HL-60/S4 (cell line): Measurements from ENCODE around the gene EGFL6.

Experiments
- in situ Hi-C: fragments of 300-500 bp; cut with MboI; formaldehyde crosslinking; loops from 2 replicates; pipeline ENCODE4 v1.14.3; 2022; ENCODE audit warnings: low sequenced_read_pairs

EGFL6 gene

GRCh38 chrX:13590207-13590606 is 20.8 kb downstream of the EGFL6 start:
- in situ Hi-C loops = no loop called here

- in situ Hi-C loops = no loop called here
Measured at GRCh38 chrX:13590914-13591313, 21.5 kb downstream of the EGFL6 start.

- in situ Hi-C loops = no loop called here
Measured at GRCh38 chrX:13597874-13598273, 28.5 kb downstream of the EGFL6 start.

GRCh38 chrX:13598877-13599276 is 29.5 kb downstream of the EGFL6 start:
- in situ Hi-C loops = no loop called here

GRCh38 chrX:13599491-13599890 is 30.1 kb downstream of the EGFL6 start:
- in situ Hi-C loops = no loop called here

- in situ Hi-C loops = no loop called here
Measured at GRCh38 chrX:13605611-13606010, 36.2 kb downstream of the EGFL6 start.

- in situ Hi-C loops = no loop called here
Measured at GRCh38 chrX:13607331-13607995, 38.1 kb downstream of the EGFL6 start.

- in situ Hi-C loops = no loop called here
Measured at GRCh38 chrX:13607996-13608365, 38.6 kb downstream of the EGFL6 start.

GRCh38 chrX:13614154-13614553 is 44.8 kb downstream of the EGFL6 start:
- in situ Hi-C loops = no loop called here

GRCh38 chrX:13620207-13620606 is 50.8 kb downstream of the EGFL6 start:
- in situ Hi-C loops = no loop called here

GRCh38 chrX:13622401-13622964 is 53.1 kb downstream of the EGFL6 start:
- in situ Hi-C loops = no loop called here

- in situ Hi-C loops = loop anchor here (25.0 kb wide), 1 partner anchor 115 kb away; no protein-coding TSS in a partner anchor
Measured at GRCh38 chrX:13627306-13627705, 57.9 kb downstream of the EGFL6 start.

GRCh38 chrX:13637224-13637623 is 67.8 kb downstream of the EGFL6 start:
- in situ Hi-C loops = loop anchor here (25.0 kb wide), 1 partner anchor 125 kb away; no protein-coding TSS in a partner anchor

- in situ Hi-C loops = loop anchor here (25.0 kb wide), 1 partner anchor 126 kb away; no protein-coding TSS in a partner anchor
Measured at GRCh38 chrX:13638021-13638420, 68.6 kb downstream of the EGFL6 start.

- in situ Hi-C loops = loop anchor here (25.0 kb wide), 1 partner anchor 127 kb away; no protein-coding TSS in a partner anchor
Measured at GRCh38 chrX:13638826-13639225, 69.4 kb downstream of the EGFL6 start.

GRCh38 chrX:13641684-13642083 is 72.3 kb downstream of the EGFL6 start:
- in situ Hi-C loops = loop anchor here (25.0 kb wide), 1 partner anchor 129 kb away; no protein-coding TSS in a partner anchor

GRCh38 chrX:13645464-13646153 is 76.2 kb downstream of the EGFL6 start:
- in situ Hi-C loops = loop anchor here (25.0 kb wide), 1 partner anchor 133 kb away; no protein-coding TSS in a partner anchor

GRCh38 chrX:13646154-13646549 is 76.8 kb downstream of the EGFL6 start:
- in situ Hi-C loops = loop anchor here (25.0 kb wide), 1 partner anchor 134 kb away; no protein-coding TSS in a partner anchor

- in situ Hi-C loops = loop anchor here (25.0 kb wide), 1 partner anchor 135 kb away; no protein-coding TSS in a partner anchor
Measured at GRCh38 chrX:13647709-13648212, 78.4 kb downstream of the EGFL6 start.

GRCh38 chrX:13648336-13648735 is 78.9 kb downstream of the EGFL6 start:
- in situ Hi-C loops = loop anchor here (25.0 kb wide), 1 partner anchor 136 kb away; no protein-coding TSS in a partner anchor

- in situ Hi-C loops = loop anchor here (10.0 to 25.0 kb wide), 2 partner anchors 95 to 138 kb away; no protein-coding TSS in a partner anchor
Measured at GRCh38 chrX:13649838-13650237, 80.4 kb downstream of the EGFL6 start.
